MG63 (cell line): ENCODE data around the gene SLC44A3. TPM values are rescaled to one million over a fixed set of nuclear protein-coding genes. Genes with fewer than 3 reads are reported as not detected.
A peak's percentile ranks its signal among the peaks of the same experiment; 100 is the strongest.
"Not testable (repeated sequence)": the region's sequence is repeated elsewhere in the genome, so short reads cannot be mapped to it uniquely, and the experiment has no call there.

Experiments
- DNase-seq: peaks from one replicate; pipeline ENCODE4 v3.0.0-alpha.2; 2020
- H3K27me3 ChIP-seq: fragments of 250-450 bp; sonication (Bioruptor Pico); 2 replicates; pipeline ENCODE4 v1.5.1; 2020; ENCODE audit warnings: mild to moderate bottlenecking, moderate library complexity
- H3K36me3 ChIP-seq: fragments of 250-450 bp; sonication (Bioruptor Pico); 2 replicates; pipeline ENCODE4 v1.5.1; 2020; ENCODE audit warnings: mild to moderate bottlenecking, moderate library complexity
- H3K4me3 ChIP-seq: fragments of 250-450 bp; sonication (Bioruptor Pico); 2 replicates; pipeline ENCODE4 v1.5.1; 2020; ENCODE audit warnings: mild to moderate bottlenecking, moderate library complexity
- H3K9me3 ChIP-seq: fragments of 250-450 bp; sonication (Bioruptor Pico); 2 replicates; pipeline ENCODE4 v1.5.1; 2020; ENCODE audit warnings: mild to moderate bottlenecking, moderate library complexity
- total RNA-seq: library from RNA; depleted of rRNA; stranded (reverse); fragments of >200 nt; shearing (Covaris generic); gene quantifications from 2 replicates; pipeline ENCODE4 v1.2.3, GENCODE V29; 2014; ENCODE audit warnings: low replicate concordance

Gene SLC44A3
- total RNA-seq, 1 experiment from 2014 or later = 0.26 TPM

GRCh38 chr1:94819238-94819944, 766 bp upstream of the SLC44A3 start:
- H3K27me3 ChIP-seq = no peaks in the 10 kb centered on the region; the same call in 1 of the 2 replicates
- no peak for DNase-seq
- peak overlapping the region; percentile 45 for H3K4me3 ChIP-seq
- no peaks in the 10 kb centered on the region for H3K36me3 ChIP-seq
- H3K9me3 ChIP-seq = no peaks in the 10 kb centered on the region

DNA sequence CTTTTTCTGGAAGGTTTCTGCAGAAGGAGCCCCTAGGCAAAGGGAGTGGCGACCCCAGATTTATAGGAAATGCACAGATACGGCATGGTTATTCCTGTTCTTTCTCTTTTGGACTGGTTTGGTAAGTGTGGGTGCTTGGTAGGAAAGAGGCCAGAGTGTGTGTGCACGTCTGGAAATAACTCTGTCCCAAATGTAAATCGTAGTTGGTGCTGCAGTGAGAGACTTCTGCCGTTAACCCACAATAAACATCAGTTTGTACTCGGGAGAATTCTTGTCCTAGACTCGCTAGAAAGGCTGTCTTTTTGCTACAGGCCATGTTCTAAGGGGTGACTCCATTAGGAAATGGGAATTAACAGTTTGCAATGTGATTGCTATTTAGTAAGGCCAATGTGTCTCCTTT, 779 bp downstream of the SLC44A3 start:
- no peaks in the 10 kb centered on the region for H3K9me3 ChIP-seq
- no peaks in the 10 kb centered on the region; the same call in 1 of the 2 replicates for H3K27me3 ChIP-seq
- no peak for DNase-seq
- H3K36me3 ChIP-seq = no peaks in the 10 kb centered on the region
- H3K4me3 ChIP-seq = no peak overlapping the region

DNA sequence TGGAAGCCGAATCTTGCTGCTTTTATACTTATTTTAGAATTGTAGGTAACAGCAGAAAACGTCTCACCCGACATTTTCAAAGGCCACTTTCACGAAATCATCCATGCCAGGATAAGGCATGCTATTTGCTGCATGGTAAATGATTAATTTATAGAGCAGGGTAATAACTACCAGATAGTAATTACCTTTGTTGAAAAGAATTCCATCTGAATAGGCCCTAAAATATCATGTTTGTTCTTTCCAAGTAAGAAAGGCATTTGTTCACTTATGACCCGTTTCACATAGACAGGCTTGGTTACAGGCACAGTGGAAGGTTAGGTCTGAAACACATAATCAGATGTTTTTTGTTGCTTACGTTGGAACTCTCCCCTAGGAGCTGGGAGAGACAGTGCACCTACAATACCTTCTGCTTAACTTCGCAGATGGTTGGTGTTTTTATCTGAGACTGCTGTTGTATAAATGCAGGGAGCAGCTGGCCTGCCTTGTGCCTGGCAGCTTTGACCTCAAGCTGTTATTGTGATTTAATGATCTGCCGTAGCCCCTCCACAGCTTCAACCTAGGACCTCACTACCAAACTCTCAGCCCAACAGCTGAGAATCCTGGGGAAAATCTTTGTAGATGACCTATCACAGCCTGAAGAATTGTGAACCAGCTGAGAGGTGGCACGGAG, 1.6 kb downstream of the SLC44A3 start:
- no peaks in the 10 kb centered on the region for H3K9me3 ChIP-seq
- H3K27me3 ChIP-seq = no peaks in the 10 kb centered on the region; the same call in 1 of the 2 replicates
- DNase-seq = no peak
- no peaks in the 10 kb centered on the region for H3K36me3 ChIP-seq
- H3K4me3 ChIP-seq = no peak overlapping the region

- Histone ChIP-seq H3K4me3 (no peak overlapping the region), H3K36me3 (no peaks in the 10 kb centered on the region), H3K9me3 (no peaks in the 10 kb centered on the region), H3K27me3 (no peaks in the 10 kb centered on the region; the same call in 1 of the 2 replicates)
- no peak for DNase-seq
Observed at GRCh38 chr1:94823116-94823515, 3.0 kb downstream of the SLC44A3 start.

DNA sequence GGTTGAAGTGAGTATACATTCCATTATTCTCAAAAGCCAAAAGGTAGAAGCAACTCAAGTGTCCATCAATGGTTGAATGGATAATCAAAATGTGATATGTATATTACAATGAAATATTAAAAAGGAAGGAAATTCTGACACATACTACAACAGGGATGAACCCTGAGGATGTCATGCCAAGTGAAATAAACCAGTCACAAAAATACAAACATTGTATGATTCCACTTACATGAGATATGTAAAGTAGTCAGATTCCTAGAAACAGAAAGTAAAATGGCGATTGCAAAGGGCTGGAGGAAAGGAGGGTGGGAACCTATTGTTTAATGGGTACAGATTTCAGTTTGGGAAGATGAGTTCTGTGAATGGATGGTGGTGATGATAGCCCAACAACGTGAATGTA, 5.8 kb downstream of the SLC44A3 start:
- Histone ChIP-seq H3K9me3 (no peaks in the 10 kb centered on the region), H3K27me3 (no peaks in the 10 kb centered on the region; the same call in 1 of the 2 replicates), H3K36me3 (no peaks in the 10 kb centered on the region), H3K4me3 (no peak overlapping the region)
- no peak for DNase-seq

GRCh38 chr1:94827434-94827833, 7.3 kb downstream of the SLC44A3 start:
- Histone ChIP-seq H3K4me3 (no peak overlapping the region), H3K9me3 (no peaks in the 10 kb centered on the region), H3K36me3 (no peaks in the 10 kb centered on the region), H3K27me3 (no peaks in the 10 kb centered on the region; the same call in 1 of the 2 replicates)
- DNase-seq = no peak

DNA sequence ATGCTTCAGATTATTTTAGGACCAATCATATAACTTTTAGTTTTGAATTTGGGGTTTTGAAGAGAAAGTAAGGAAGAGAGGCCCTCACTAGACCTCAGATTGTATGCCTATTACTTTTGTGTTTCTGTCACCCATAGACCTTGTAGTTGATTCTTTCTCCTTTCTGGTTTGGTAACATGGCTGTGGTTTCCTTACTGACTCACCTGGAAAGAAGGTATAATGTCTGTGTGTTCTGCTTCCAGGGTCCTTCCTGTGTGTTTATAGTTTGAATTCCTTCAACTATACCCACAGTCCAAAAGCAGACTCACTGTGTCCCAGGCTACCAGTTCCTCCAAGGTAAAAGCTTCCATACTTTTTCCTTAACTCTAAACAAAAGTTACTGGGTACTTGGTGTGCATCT, 8.1 kb downstream of the SLC44A3 start:
- Histone ChIP-seq H3K9me3 (no peaks in the 10 kb centered on the region), H3K27me3 (no peaks in the 10 kb centered on the region; the same call in 1 of the 2 replicates), H3K36me3 (no peaks in the 10 kb centered on the region), H3K4me3 (no peak overlapping the region)
- DNase-seq = no peak

GRCh38 chr1:94831641-94832040, 11.5 kb downstream of the SLC44A3 start:
- DNase-seq = no peak
- no peaks in the 10 kb centered on the region for H3K36me3 ChIP-seq
- no peaks in the 10 kb centered on the region for H3K27me3 ChIP-seq
- no peaks in the 10 kb centered on the region for H3K9me3 ChIP-seq
- no peak overlapping the region for H3K4me3 ChIP-seq

- no peaks in the 10 kb centered on the region for H3K9me3 ChIP-seq
- H3K4me3 ChIP-seq = no peak overlapping the region
- H3K36me3 ChIP-seq = no peaks in the 10 kb centered on the region
- no peaks in the 10 kb centered on the region for H3K27me3 ChIP-seq
- no peak for DNase-seq
Observed at GRCh38 chr1:94832446-94832845, 12.3 kb downstream of the SLC44A3 start.

DNA sequence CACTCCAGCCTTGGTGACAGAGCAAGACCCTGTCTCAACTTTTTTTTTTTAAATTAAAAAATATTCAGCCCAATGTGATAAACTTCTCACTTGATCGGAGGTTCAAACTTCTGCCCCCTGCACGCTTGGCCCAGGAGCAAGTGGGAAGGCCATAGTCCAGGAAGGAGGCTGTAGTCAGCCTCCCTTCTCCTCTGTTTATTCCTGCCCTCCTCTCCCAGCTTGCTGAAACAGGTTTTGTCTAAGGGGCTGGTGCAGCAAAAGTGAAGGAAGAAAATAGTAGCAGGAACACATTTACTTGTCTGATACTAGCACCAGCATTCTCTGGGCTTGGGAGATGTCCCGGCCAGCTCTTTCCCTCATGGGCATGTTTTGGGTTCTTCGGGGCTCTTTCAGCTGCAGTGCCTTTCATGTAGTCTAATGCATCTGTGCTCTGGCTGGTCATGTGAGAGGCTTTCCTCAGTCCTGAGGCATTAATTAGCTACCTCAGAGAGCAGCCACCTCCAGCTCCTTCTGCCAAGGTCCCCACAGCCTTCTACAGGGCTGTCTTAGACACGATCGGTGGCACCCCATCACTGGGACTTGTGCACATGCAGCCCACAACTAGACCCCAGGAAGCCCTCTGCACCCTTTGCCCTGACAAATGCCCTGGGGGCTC, 12.9 kb downstream of the SLC44A3 start:
- Histone ChIP-seq H3K9me3 (no peaks in the 10 kb centered on the region), H3K4me3 (no peak overlapping the region), H3K36me3 (no peaks in the 10 kb centered on the region), H3K27me3 (no peaks in the 10 kb centered on the region)
- no peak for DNase-seq

DNA sequence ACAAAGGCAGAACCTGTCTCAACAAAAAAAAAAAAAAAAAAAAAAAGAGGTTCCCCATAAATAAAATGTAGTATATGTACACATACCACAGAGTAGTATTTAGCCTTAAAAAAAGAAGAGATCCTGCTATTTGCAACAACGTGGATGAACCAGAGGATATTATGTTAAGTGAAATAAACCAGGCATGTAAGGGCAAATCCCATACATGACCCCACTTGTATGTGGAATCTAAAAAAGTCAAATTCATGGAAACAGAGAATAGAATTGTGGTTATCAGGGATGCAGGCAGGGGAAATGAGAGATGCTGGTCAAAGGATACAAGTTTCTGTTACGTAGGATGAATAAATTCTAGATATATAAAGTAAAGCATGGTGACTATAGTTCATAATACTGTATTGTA, 16.7 kb downstream of the SLC44A3 start:
- no peaks in the 10 kb centered on the region for H3K27me3 ChIP-seq
- H3K9me3 ChIP-seq = no peaks in the 10 kb centered on the region
- H3K36me3 ChIP-seq = no peaks in the 10 kb centered on the region
- H3K4me3 ChIP-seq = no peak overlapping the region
- DNase-seq = no peak

DNA sequence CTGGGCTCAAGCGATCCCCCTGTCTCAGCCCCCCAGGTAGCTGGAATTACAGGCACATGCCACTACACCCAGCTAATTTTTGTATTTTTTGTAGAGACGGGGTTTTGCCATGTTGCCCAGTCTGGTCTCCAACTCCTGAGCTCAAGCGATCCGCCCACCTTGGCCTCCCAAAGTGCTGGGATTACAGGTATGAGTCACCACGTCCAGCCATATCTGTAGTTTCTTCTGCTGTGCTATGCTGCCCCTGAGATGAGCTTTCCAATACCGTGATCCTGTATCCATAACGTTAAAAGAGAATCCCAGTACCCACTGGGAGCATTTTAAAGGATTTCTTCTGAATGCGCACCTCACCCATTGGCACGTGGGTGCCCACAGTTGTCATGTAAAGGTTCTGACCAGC, 20.2 kb downstream of the SLC44A3 start:
- not testable (repeated sequence) for H3K9me3 ChIP-seq, H3K27me3 ChIP-seq, H3K4me3 ChIP-seq, H3K36me3 ChIP-seq
- peak; percentile 52 for DNase-seq

DNA sequence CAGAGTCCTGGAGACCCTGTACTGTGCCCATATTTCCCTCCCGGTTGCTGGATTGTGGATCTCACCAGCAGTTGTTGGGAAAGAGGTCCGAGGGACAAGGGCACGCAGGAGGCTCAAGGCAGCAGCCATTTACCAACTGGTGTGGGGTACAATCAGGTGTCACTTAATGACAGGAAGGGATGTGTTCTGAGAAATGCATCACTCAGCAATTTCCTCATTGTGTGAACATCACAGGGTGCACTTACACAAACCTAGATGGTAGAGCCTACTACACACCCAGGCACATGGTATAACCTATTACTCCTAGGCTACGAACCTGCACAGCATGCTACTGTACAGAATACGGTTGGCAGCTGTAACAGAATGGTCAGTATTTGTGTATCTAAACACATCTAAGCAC, 20.7 kb downstream of the SLC44A3 start:
- no peak for DNase-seq
- H3K9me3 ChIP-seq = no peaks in the 10 kb centered on the region
- no peak overlapping the region for H3K4me3 ChIP-seq
- no peaks in the 10 kb centered on the region for H3K27me3 ChIP-seq
- H3K36me3 ChIP-seq = no peaks in the 10 kb centered on the region

DNA sequence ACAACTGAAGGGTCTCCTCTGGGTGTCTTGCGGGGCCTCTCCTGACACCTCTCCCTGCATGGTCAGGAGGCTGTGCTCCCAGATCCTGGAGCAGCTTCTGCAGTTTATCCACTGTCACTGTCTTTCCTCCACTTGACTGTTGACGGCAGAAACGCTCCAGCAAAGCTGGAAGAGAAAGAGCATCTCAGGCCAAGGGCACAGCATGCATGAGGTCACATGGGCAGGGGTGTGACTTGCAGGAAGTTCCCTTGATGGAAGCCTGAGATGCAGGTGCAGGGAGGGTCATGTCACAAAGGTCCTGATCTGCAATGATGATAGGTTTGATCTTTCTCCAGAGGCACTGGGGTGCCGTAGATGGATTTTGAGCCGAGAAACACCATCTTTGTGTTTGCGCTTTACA, 23.3 kb downstream of the SLC44A3 start:
- Histone ChIP-seq H3K9me3 (no peaks in the 10 kb centered on the region), H3K27me3 (no peaks in the 10 kb centered on the region), H3K4me3 (no peak overlapping the region), H3K36me3 (no peaks in the 10 kb centered on the region)
- no peak for DNase-seq

DNA sequence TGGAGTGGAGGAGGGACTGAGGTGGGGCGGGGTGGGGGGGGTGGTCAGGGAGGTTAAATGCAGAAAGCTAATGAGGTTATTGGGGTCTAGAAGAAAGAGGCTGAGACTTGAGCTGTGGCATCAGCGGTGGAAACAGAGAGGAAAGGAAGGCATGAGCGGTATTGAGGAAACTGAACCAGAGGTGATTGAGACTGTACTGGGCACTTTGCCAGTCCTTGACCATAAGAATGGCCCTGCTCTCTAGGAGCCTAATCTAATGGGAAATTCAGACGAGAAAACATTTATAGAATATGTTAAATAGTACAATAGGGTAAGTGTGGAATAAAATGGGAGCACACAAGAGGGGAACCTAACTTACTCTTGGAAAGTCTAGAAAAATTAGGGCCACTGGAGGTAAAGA, 23.7 kb downstream of the SLC44A3 start:
- H3K36me3 ChIP-seq = no peaks in the 10 kb centered on the region
- no peaks in the 10 kb centered on the region for H3K27me3 ChIP-seq
- no peaks in the 10 kb centered on the region for H3K9me3 ChIP-seq
- no peak overlapping the region for H3K4me3 ChIP-seq
- no peak for DNase-seq

- Histone ChIP-seq H3K27me3 (no peaks in the 10 kb centered on the region), H3K36me3 (no peaks in the 10 kb centered on the region), H3K9me3 (no peaks in the 10 kb centered on the region), H3K4me3 (no peak overlapping the region)
- DNase-seq = no peak
Observed at GRCh38 chr1:94846308-94846707, 26.2 kb downstream of the SLC44A3 start.

- no peak for DNase-seq
- Histone ChIP-seq H3K4me3 (no peak overlapping the region), H3K27me3 (no peaks in the 10 kb centered on the region; the same call in 1 of the 2 replicates), H3K9me3 (no peaks in the 10 kb centered on the region), H3K36me3 (no peaks in the 10 kb centered on the region)
Observed at GRCh38 chr1:94851571-94851970, 31.4 kb downstream of the SLC44A3 start.
